Measurements from ENCODE around the gene CLCN2. TPM values are rescaled to one million over a fixed set of nuclear protein-coding genes. Genes with fewer than 3 reads are reported as not detected.

The CLCN2 gene
- total and polyA plus RNA-seq, 2 of the 8 experiments (the other 6 are each of a cell fraction or from before 2014, with no cell fraction given), result 13.7 to 16.1 TPM

DNA sequence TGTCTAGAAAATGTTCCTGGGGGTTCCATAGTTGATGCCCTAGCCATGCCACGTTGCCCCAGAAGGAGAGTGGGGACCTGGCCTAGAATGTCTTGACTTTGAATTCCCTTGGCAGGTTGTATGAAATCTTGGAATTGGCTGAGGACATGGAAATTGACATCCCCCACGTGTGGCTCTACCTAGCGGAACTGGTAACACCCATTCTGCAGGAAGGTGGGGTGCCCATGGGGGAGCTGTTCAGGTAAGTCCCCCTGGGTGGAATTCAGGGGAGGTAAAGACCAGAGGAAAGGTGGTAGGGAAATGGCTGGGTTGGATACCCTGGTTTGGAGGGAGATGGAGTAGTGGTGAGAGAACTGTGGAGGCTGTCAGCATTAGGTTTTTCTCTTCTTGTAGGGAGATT is 32.9 kb downstream of the CLCN2 start:
- WGBS, 2 experiments (ENCODE audit: extremely low coverage in 1 of 2, insufficient coverage in 1 of 2, insufficient read length in 1 of 2, insufficient replicate concordance in 2 of 2, low coverage in 1 of 2, low lambda C conversion rate in 2 of 2, missing lambda C conversion rate in 1 of 2), result 61% methylated on average over 3 of the region's 3 CpGs; no CpG with 5 or more reads in 1 of the 2 experiments
- POLR2A ChIA-PET (ENCODE audit: partially characterized antibody), result interaction anchor here (0.6 to 9.8 kb wide), 7 partner anchors 13 to 130 kb away, joined by 3 to 148 read pairs (median 5); partner anchors contain the start of genes CLCN2, EIF4G1 and POLR2H
- no peak for TF ChIP-seq EP300 (IDR thresholded peaks at IDR 0.05; ENCODE audit: borderline replicate concordance in 1 of 2, low read depth in 2 of 2, low read length in 2 of 2)
- TF ChIP-seq YY1 (IDR thresholded peaks at IDR 0.05; ENCODE audit: low read depth, low read length), result no peak
- TF ChIP-seq TEAD4 (IDR thresholded peaks at IDR 0.05; ENCODE audit: low read depth, low read length), result no peak
- TF ChIP-seq CREB1 (IDR thresholded peaks at IDR 0.05), result no peak
- no peak for TF ChIP-seq TAF7 (optimal IDR thresholded peaks at IDR 0.05; ENCODE audit: borderline replicate concordance, low read depth, low read length)
- TF ChIP-seq TCF12 (IDR thresholded peaks at IDR 0.05; ENCODE audit: low read depth, low read length), result no peak
- no peak for TF ChIP-seq HDAC6 (IDR thresholded peaks at IDR 0.05; ENCODE audit: low read depth, low read length)
- no peak for TF ChIP-seq KDM1A (IDR thresholded peaks at IDR 0.05; ENCODE audit: borderline replicate concordance, low read length)
- TF ChIP-seq SIX5 (IDR thresholded peaks at IDR 0.05; ENCODE audit: low read depth, low read length), result no peak
- TF ChIP-seq MAFK (IDR thresholded peaks at IDR 0.05; ENCODE audit: low read depth, low read length), result no peak
- no peak for TF ChIP-seq ATF2 (IDR thresholded peaks at IDR 0.05; ENCODE audit: low read length)
- no peak for TF ChIP-seq RBBP5 (IDR thresholded peaks at IDR 0.05; ENCODE audit: borderline replicate concordance, low read depth, low read length)
- TF ChIP-seq GTF2F1 (IDR thresholded peaks at IDR 0.05; ENCODE audit: borderline replicate concordance, low read depth, low read length), result no peak

More for the DNA sequence above, 32.9 kb downstream of the CLCN2 start:
- Histone ChIP-seq H2BK20ac (ENCODE audit: low read length) (no peak overlapping the region), H2BK15ac (ENCODE audit: low read length) (no peak overlapping the region), H2BK12ac (ENCODE audit: low read depth, low read length) (no peak overlapping the region), H3K36me3 (ENCODE audit: control insufficient read depth in 2 of 4, insufficient read depth in 4 of 4, low read length in 3 of 4) (peaks cover 73 to 99% (median 91%) of the 10 kb centered on the region in 4 experiments), H2BK120ac (replicated peaks; ENCODE audit: low read depth, low read length) (no peak overlapping the region), H4K91ac (replicated peaks; ENCODE audit: insufficient read length, low read length) (no peak overlapping the region), H4K8ac (ENCODE audit: extremely low read depth, insufficient read depth, low read length) (no peak overlapping the region), H3K4me2 (ENCODE audit: insufficient read depth in 1 of 2, low read depth in 2 of 2, low read length in 2 of 2) (no peak overlapping the region), H3K27me3 (replicated peaks in 1 of 4; ENCODE audit: control insufficient read depth in 3 of 4, extremely low read depth in 1 of 4, insufficient read depth in 3 of 4, low read length in 3 of 4) (no peaks in the 10 kb centered on the region), H3K27ac (ENCODE audit: low read depth, low read length) (no peak overlapping the region), H3K4me1 (replicated peaks in 1 of 4; ENCODE audit: control insufficient read depth in 3 of 4, insufficient read depth in 4 of 4, low read length in 3 of 4) (no peaks in the 10 kb centered on the region), H3K79me2 (ENCODE audit: control insufficient read depth in 1 of 2, insufficient read depth in 2 of 2, low read length in 2 of 2) (no peaks in the 10 kb centered on the region), H3K18ac (ENCODE audit: extremely low read depth, low read length) (no peak overlapping the region), H3K56ac (replicated peaks; ENCODE audit: insufficient read length, low read depth, low read length) (no peak overlapping the region), H3K23ac (ENCODE audit: insufficient read length) (no peak overlapping the region), H3K9ac (replicated peaks in 1 of 4; ENCODE audit: extremely low read depth in 1 of 4, low read depth in 3 of 4, low read length in 3 of 4) (no peak overlapping the region), H4K20me1 (replicated peaks in 1 of 2; ENCODE audit: control insufficient read depth in 1 of 2, insufficient read depth in 2 of 2, low read length in 2 of 2) (peaks cover 16 to 29% of the 10 kb centered on the region in 2 experiments), H3K79me1 (ENCODE audit: low read depth, low read length) (peaks cover 5% of the 10 kb centered on the region), H2AK5ac (ENCODE audit: low read depth, low read length) (no peak overlapping the region), H3K23me2 (ENCODE audit: low read depth, low read length) (no peaks in the 10 kb centered on the region), H2AFZ (ENCODE audit: low read length) (no peak overlapping the region), H3K4me3 (ENCODE audit: extremely low read depth in 1 of 4, insufficient read depth in 2 of 4, low read depth in 3 of 4, low read length in 4 of 4) (no peak overlapping the region), H3K14ac (ENCODE audit: insufficient read length) (no peak overlapping the region), H2BK5ac (ENCODE audit: low read depth, low read length) (no peak overlapping the region), H4K5ac (ENCODE audit: insufficient read length, low read depth, low read length) (no peak overlapping the region), H3K4ac (replicated peaks; ENCODE audit: insufficient read length, low read depth, low read length) (no peak overlapping the region), H3K9me3 (ENCODE audit: insufficient read depth in 2 of 2, low read depth in 1 of 2, low read length in 1 of 2) (no peaks in the 10 kb centered on the region)
- DNase-seq (ENCODE audit: low read depth in 1 of 2, low spot score in 2 of 2), result no peak
- no peak for FAIRE-seq
- CTCF ChIA-PET (ENCODE audit: partially characterized antibody), result interaction anchor here (1.1 kb wide), 1 partner anchor 12 kb away, joined by 3 read pairs; no protein-coding TSS in a partner anchor
